HS-27A (cell line): ENCODE measurements around the gene NFS1.

Source experiments
- DNase-seq: peaks from one replicate; pipeline ENCODE4 v3.0.0-alpha.2; 2012; ENCODE audit warnings: low read depth, missing footprints

The NFS1 gene

GRCh38 chr20:35640724-35641123, 58.4 kb downstream of the NFS1 start:
- DNase-seq, result no peak

DNA sequence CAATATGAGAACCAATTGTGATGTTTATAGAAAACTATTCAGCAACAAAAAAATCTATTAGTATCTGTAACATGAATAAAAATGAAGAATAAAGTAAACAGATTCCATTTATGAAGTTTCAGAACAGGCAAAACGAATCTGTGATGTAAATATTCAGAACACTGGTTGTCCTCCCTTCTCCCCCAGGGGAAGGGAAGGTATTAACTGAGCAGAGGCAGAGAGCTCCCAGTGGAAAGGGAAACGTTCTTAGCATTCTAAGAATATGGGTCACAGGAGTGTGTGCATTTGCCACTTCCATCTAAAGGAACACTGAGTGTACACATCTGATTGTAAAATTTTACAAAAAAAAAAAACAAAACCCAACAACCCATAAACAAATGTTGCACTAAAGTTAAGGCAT, 60.4 kb downstream of the NFS1 start:
- DNase-seq, result no peak

GRCh38 chr20:35637276-35637675, 61.9 kb downstream of the NFS1 start:
- no peak for DNase-seq

- DNase-seq, result no peak
Observed at GRCh38 chr20:35636095-35636494, 63.1 kb downstream of the NFS1 start.

DNA sequence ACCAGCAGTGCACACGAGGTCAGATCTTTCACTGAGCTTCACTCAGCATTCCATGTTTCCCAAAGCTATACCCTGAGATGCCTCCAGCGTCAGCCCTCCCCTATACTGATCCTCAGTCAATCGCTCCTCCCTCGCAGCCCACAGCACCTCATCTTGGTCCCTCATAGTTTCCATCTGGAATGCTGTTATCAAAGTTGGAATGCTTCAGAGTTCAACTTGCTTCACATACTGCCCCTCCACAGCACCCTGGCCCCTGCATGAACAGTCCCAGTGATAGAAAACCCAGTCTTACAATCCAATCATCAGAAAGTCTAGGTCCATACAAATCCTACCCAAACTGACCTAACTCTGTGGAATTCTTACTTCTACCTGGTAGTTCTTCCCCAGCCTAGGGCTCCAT, 63.5 kb downstream of the NFS1 start:
- DNase-seq, result no peak

DNA sequence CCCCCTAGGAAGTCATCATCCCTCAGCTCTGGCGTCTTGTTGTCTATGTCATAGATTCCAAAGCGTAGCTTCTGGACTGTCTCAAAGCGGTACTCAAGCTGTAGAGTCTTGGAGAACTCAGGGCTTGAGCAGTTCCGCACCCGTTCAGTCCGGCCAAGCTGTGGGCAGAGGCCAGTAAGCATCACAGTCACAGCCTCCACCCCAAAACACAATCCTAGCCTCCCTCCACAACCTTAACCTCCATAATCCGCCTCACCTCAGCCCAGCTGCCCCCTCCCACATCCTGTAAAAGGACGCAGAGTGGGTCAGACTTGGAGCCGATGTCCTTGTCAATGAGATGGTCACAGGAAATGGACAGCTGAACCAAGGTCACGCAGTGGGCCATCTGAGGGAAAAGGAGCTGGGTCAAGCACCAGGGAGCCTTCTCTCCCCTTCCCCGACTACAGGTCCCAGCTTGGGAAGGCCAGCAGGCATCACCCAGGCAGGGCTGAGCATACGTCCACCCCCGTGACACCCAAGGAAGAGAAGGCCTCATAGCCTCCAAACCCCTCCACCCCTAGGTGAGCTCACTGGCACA, 66.5 kb downstream of the NFS1 start:
- DNase-seq, result no peak

GRCh38 chr20:35630636-35631035, 68.5 kb downstream of the NFS1 start:
- no peak for DNase-seq

GRCh38 chr20:35629427-35630145, 69.6 kb downstream of the NFS1 start:
- no peak for DNase-seq

- no peak for DNase-seq
Observed at GRCh38 chr20:35627121-35627520, 72.0 kb downstream of the NFS1 start.

DNA sequence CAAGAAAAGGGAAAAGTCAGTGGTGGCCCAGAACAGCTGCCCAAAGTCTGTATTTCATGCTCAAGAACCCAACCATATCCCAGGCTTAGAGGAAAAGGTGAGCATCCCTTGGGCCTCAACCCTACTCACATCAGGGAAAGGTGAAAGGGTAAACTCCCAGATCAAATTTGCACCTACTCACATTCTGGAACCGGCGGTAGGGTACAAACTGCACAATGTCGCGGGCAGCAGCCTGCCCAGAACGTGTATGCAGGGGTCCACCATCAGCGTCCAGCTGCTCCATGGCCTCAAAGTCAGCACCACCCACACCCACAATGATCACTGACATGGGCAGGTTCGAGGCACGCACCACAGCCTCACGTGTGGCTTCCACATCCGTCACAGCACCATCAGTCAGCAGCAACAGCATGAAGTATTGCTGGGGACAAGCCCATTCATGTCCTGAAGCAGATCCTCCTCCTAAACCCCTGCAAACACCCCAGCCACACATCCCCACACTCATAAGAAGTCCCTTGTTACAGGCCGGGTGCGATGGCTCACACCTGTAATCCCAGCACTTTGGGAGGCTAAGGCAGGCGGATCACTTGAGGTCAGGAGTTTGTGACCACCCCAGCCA, 72.7 kb downstream of the NFS1 start:
- no peak for DNase-seq

DNA sequence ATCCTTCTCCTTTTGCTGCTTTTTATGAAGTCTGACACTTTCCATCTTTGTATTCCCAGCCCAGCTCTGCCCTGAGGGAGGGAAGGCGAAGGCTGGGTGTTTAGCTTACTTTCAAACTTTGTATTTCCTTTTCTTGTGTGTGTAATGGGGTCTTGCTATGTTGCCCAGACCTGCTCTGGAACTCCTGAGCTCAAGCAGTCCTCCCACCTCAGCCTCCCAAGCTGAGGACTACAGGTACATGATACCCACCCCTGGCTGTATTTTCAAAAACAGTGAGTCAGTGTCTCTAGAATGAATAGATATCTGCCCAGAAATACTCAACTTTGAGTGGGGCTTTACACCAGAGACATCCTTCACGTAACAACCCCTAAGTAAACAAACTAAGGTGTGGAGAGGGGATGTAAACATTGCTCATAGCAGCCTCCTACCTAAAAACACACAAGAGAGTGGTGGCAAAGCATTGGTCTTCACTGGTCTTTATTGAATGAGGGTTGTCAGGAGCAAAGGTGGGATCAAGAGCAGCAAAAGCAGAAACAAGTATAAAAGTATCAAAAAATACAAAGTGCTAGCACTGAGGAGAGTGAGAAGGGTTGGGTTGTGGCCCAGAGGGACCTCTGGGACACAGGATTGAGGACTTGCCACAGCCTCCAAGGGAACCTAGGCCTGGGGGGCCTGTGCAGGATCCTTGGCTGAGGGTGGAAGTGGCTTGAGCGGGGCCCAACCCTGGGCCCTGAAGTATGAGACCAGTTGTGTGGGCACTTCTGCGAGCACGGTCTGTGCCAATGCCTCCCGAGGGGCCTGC, 73.4 kb downstream of the NFS1 start:
- no peak for DNase-seq

DNA sequence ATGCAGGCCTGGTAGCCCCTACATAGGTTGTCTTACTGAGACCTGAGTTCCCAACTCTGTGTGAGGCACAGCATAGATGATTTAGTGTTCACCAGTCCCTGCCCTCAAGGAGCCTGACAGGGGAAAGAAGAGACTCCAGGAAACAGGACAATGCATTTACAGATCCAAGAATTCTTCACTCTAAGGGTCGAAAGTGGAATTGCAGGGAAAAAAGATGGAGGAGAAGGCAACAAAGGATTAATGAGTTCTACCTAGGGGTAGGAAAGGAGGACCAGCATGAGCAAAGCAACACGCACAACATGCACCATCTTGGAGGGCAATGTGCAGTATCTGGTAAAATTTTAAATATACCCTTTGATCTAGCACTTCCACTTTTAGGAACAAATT, 77.6 kb downstream of the NFS1 start:
- no peak for DNase-seq

- no peak for DNase-seq
Observed at GRCh38 chr20:35620818-35621559, 78.2 kb downstream of the NFS1 start.

- DNase-seq, result peak; percentile 71
Observed at GRCh38 chr20:35619196-35620095, 79.7 kb downstream of the NFS1 start.

DNA sequence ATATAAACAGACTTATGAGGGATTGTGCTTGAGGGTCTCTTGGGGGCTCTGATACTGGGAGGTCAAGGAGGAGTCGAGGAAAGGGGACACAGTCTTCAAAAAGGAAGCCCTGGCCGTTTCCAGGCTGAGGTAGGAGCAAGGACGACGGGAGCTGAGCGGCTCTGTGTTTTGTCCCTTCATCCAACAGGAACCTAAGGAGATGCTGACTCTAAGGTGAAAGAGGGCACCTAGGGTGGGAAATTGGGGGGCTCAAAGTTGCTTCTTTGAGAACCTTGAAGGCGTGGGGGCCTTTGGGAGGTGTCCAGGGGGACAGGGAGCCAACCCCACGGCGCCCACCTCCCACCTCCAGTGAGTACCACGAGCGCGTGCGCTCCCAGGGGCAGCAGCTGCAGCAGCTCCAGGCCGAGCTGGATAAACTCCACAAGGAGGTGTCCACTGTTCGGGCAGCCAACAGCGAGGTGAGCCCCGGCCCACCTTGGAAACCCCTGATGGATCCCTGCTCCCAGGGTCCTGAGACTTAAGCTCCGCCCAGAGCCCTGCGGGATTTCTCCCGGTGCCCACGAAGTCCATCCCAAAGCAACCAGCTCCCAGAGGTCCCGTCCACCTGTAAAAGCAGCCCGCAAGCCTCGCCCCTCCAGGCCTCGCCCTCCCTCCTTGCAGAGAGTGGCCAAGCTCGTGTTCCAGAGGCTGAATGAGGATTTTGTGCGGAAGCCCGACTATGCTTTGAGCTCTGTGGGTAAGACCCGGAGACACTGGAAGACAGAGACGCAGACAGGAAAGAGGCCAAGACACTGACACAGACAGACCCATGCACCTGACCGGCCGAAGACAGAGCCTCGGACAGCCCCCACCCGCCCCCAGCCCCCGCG, 80.7 kb downstream of the NFS1 start:
- DNase-seq, result no peak
